Astrocyte (in vitro differentiated cells and primary cell): ENCODE results near the gene POLG. TPM values are rescaled to one million over a fixed set of nuclear protein-coding genes. Genes with fewer than 3 reads are reported as not detected.

Experiments
- DNase-seq: peaks from one replicate; pipeline ENCODE4 v3.0.0-alpha.2; 2010; ENCODE audit warnings: low read depth
- FAIRE-seq: peaks from 2 replicates; lab custom pipeline; 2011; peaks lifted over from hg19 to GRCh38; lab: Jason Lieb, UNC
- H2AFZ ChIP-seq: 2 replicates; pipeline ENCODE4 v1.6.0; 2012; ENCODE audit warnings: low read depth, low read length, inconsistent platforms
- H3K27ac ChIP-seq: 2 replicates; pipeline ENCODE4 v1.5.1; 2011; ENCODE audit warnings: low read depth, low read length, inconsistent platforms
- H3K27me3 ChIP-seq: 2 replicates; pipeline ENCODE4 v1.6.0; 2011; ENCODE audit warnings: low read length, inconsistent platforms; ENCODE audit not compliant: insufficient read depth
- H3K36me3 ChIP-seq: 2 replicates; pipeline ENCODE4 v1.5.1; 2011; ENCODE audit warnings: low read length, inconsistent platforms; ENCODE audit not compliant: insufficient read depth
- H3K4me1 ChIP-seq: 2 replicates; pipeline ENCODE4 v1.5.1; 2011; ENCODE audit warnings: low read length, inconsistent platforms; ENCODE audit not compliant: insufficient read depth
- H3K4me2 ChIP-seq: 2 replicates; pipeline ENCODE4 v1.6.0; 2012; ENCODE audit warnings: low read length, inconsistent platforms
- H3K4me3 ChIP-seq: 2 replicates; pipeline ENCODE4 v1.5.1; 2011; ENCODE audit warnings: low read depth, mild to moderate bottlenecking, low read length, inconsistent platforms; ENCODE audit not compliant: insufficient read depth
- H3K79me2 ChIP-seq: 2 replicates; pipeline ENCODE4 v1.6.0; 2012; ENCODE audit warnings: mild to moderate bottlenecking, low read length, inconsistent platforms; ENCODE audit not compliant: insufficient read depth
- H3K9ac ChIP-seq: 2 replicates; pipeline ENCODE4 v1.6.0; 2012; ENCODE audit warnings: mild to moderate bottlenecking, low read length, inconsistent platforms
- H3K9me3 ChIP-seq: 2 replicates; pipeline ENCODE4 v1.5.1; 2012; ENCODE audit warnings: low read depth, mild to moderate bottlenecking, low read length, inconsistent platforms; ENCODE audit not compliant: insufficient read depth
- H4K20me1 ChIP-seq: 2 replicates; pipeline ENCODE4 v1.6.0; 2012; ENCODE audit warnings: low read length, inconsistent platforms; ENCODE audit not compliant: insufficient read depth
- H3K27ac Mint-ChIP-seq: one replicate; pipeline ENCODE4 v1.8.0; 2021; ENCODE audit warnings: mild to moderate bottlenecking, mixed read lengths; ENCODE audit not compliant: unreplicated experiment
- H3K27me3 Mint-ChIP-seq: one replicate; pipeline ENCODE4 v1.8.0; 2021; ENCODE audit warnings: low read depth, mixed read lengths; ENCODE audit not compliant: unreplicated experiment
- H3K36me3 Mint-ChIP-seq: one replicate; pipeline ENCODE4 v1.8.0; 2021; ENCODE audit warnings: low read depth, mixed read lengths; ENCODE audit not compliant: unreplicated experiment
- H3K4me1 Mint-ChIP-seq: one replicate; pipeline ENCODE4 v1.8.0; 2021; ENCODE audit warnings: low read depth, mixed read lengths; ENCODE audit not compliant: unreplicated experiment
- H3K4me3 Mint-ChIP-seq: one replicate; pipeline ENCODE4 v1.8.0; 2021; ENCODE audit warnings: mild to moderate bottlenecking, moderate library complexity, mixed read lengths; ENCODE audit not compliant: unreplicated experiment
- H3K9me3 Mint-ChIP-seq: one replicate; pipeline ENCODE4 v1.8.0; 2021; ENCODE audit warnings: mild to moderate bottlenecking, mixed read lengths; ENCODE audit not compliant: unreplicated experiment
- EZH2 ChIP-seq: IDR thresholded peaks from 2 replicates; pipeline ENCODE4 v1.6.1; 2012; ENCODE audit warnings: mild to moderate bottlenecking, low read length, inconsistent platforms; ENCODE audit not compliant: insufficient read depth
- total RNA-seq: library from RNA; stranded (reverse); gene quantifications from 2 replicates; pipeline ENCODE4 v1.2.1, GENCODE V29; 2021
- TF ChIP-seq, protein P1 (sequence below): IDR thresholded peaks from 2 replicates; pipeline ENCODE4 v1.5.1; 2011; ENCODE audit warnings: low read depth, mild to moderate bottlenecking, inconsistent platforms, low read length, moderate library complexity; ENCODE audit not compliant: insufficient read depth

Gene POLG
- total RNA-seq, 1 donor from 2014 or later, result 54.4 TPM

DNA sequence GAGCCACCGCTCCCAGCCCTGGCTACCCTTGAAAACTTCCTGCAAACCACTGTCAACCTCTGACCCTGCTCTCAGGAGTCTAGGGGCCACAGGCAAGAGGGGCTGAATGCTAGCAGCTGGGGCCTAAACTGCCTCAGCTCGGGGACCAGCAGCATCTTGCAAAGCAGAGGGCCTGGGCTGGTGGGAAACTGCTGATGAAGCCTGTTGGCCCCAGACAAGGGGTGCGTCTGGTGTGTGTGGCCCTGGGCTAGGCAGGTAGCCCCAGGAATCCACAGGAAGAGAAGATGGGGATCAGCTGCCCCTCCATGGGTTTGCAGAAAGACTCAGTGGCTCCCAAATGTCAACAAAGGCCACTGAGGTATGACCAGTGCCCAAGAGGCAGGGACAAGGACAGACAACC lies 8.2 kb upstream of the POLG start:
- Histone ChIP-seq H3K27ac (no peak overlapping the region), H3K79me2 (no peaks in the 10 kb centered on the region), H3K4me3 (no peak overlapping the region), H3K36me3 (no peaks in the 10 kb centered on the region), H2AFZ (no peak overlapping the region), H3K27me3 (peaks cover 14% of the 10 kb centered on the region), H3K4me1 (no peaks in the 10 kb centered on the region), H3K4me2 (no peak overlapping the region), H3K9me3 (no peaks in the 10 kb centered on the region), H4K20me1 (no peaks in the 10 kb centered on the region), H3K9ac (no peak overlapping the region)
- H3K4me1 Mint-ChIP-seq, result no peaks in the 10 kb centered on the region
- FAIRE-seq (no peak), DNase-seq (no peak)
- no peak overlapping the region for H3K4me3 Mint-ChIP-seq
- H3K36me3 Mint-ChIP-seq, result no peaks in the 10 kb centered on the region
- H3K27ac Mint-ChIP-seq, result no peak overlapping the region
- H3K27me3 Mint-ChIP-seq, result peaks cover 34% of the 10 kb centered on the region
- TF ChIP-seq, protein P1, sequence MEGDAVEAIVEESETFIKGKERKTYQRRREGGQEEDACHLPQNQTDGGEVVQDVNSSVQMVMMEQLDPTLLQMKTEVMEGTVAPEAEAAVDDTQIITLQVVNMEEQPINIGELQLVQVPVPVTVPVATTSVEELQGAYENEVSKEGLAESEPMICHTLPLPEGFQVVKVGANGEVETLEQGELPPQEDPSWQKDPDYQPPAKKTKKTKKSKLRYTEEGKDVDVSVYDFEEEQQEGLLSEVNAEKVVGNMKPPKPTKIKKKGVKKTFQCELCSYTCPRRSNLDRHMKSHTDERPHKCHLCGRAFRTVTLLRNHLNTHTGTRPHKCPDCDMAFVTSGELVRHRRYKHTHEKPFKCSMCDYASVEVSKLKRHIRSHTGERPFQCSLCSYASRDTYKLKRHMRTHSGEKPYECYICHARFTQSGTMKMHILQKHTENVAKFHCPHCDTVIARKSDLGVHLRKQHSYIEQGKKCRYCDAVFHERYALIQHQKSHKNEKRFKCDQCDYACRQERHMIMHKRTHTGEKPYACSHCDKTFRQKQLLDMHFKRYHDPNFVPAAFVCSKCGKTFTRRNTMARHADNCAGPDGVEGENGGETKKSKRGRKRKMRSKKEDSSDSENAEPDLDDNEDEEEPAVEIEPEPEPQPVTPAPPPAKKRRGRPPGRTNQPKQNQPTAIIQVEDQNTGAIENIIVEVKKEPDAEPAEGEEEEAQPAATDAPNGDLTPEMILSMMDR, result no peak
- no peak for TF ChIP-seq EZH2
- no peaks in the 10 kb centered on the region for H3K9me3 Mint-ChIP-seq

- Histone ChIP-seq H3K27ac (no peak overlapping the region), H3K27me3 (peaks cover 5% of the 10 kb centered on the region), H3K36me3 (no peaks in the 10 kb centered on the region), H3K4me3 (no peak overlapping the region), H4K20me1 (no peaks in the 10 kb centered on the region), H3K4me1 (no peaks in the 10 kb centered on the region), H3K9ac (no peak overlapping the region), H3K79me2 (no peaks in the 10 kb centered on the region), H3K4me2 (no peak overlapping the region), H2AFZ (no peak overlapping the region), H3K9me3 (no peaks in the 10 kb centered on the region)
- no peak for TF ChIP-seq EZH2
- TF ChIP-seq, protein P1, result no peak
- Mint-ChIP-seq H3K27me3 (peaks cover 39% of the 10 kb centered on the region), H3K4me3 (no peak overlapping the region), H3K9me3 (no peaks in the 10 kb centered on the region), H3K4me1 (no peaks in the 10 kb centered on the region), H3K36me3 (no peaks in the 10 kb centered on the region), H3K27ac (no peak overlapping the region)
- DNase-seq, result no peak
- no peak for FAIRE-seq
Measured at GRCh38 chr15:89341316-89342005, 6.8 kb upstream of the POLG start.

- H3K4me3 Mint-ChIP-seq, result no peak overlapping the region
Measured at GRCh38 chr15:89340573-89340972, 5.9 kb upstream of the POLG start.

More at GRCh38 chr15:89340573-89340972, 5.9 kb upstream of the POLG start:
- no peak overlapping the region for H3K9ac ChIP-seq
- DNase-seq (no peak), FAIRE-seq (no peak)
- H2AFZ ChIP-seq, result no peak overlapping the region
- Mint-ChIP-seq H3K27ac (no peak overlapping the region), H3K9me3 (no peaks in the 10 kb centered on the region), H3K36me3 (no peaks in the 10 kb centered on the region), H3K4me1 (no peaks in the 10 kb centered on the region), H3K27me3 (peaks cover 39% of the 10 kb centered on the region)
- no peaks in the 10 kb centered on the region for H4K20me1 ChIP-seq
- H3K27ac ChIP-seq, result no peak overlapping the region
- H3K36me3 ChIP-seq, result no peaks in the 10 kb centered on the region
- no peak overlapping the region for H3K4me2 ChIP-seq
- TF ChIP-seq EZH2, result no peak
- TF ChIP-seq, protein P1, result no peak
- H3K27me3 ChIP-seq, result peaks cover 5% of the 10 kb centered on the region
- H3K4me3 ChIP-seq, result no peak overlapping the region
- peaks cover 2% of the 10 kb centered on the region for H3K4me1 ChIP-seq
- no peaks in the 10 kb centered on the region for H3K9me3 ChIP-seq
- no peaks in the 10 kb centered on the region for H3K79me2 ChIP-seq
